Activated CD4-positive, alpha-beta T cell treated with anti-CD3 and anti-CD28 coated beads for 36 hours (primary cell): ENCODE measurements around the gene COX18. TPM values are rescaled to one million over a fixed set of nuclear protein-coding genes. Genes with fewer than 3 reads are reported as not detected.

ENCODE experiments used
- ATAC-seq: fragments of 200-7000 bp; cut with Tn5 transposase; one replicate; pipeline ENCODE4 v1.10.0; 2021; ENCODE audit warnings: mild to moderate bottlenecking, moderate library complexity
- CTCF ChIA-PET: fragments of 350-600 bp; sonication (Branson Sonifier 250); formaldehyde crosslinking; loops from one replicate; lab custom pipeline; 2021; ENCODE audit warnings: antibody characterized with exemption; lab: Charles Lee
- POLR2A ChIA-PET: fragments of 350-600 bp; sonication (Branson Sonifier 250); formaldehyde crosslinking; loops from one replicate; lab custom pipeline; 2021; ENCODE audit warnings: antibody characterized with exemption, inconsistent platforms; lab: Charles Lee
- DNase-seq: peaks from one replicate; pipeline ENCODE4 v3.0.0-alpha.2; 2020
- H3K27ac Mint-ChIP-seq: one replicate; pipeline ENCODE4 v1.8.0; 2021; ENCODE audit warnings: mixed read lengths
- H3K27me3 Mint-ChIP-seq: one replicate; pipeline ENCODE4 v1.8.0; 2021; ENCODE audit warnings: mixed read lengths
- H3K36me3 Mint-ChIP-seq: one replicate; pipeline ENCODE4 v1.8.0; 2021; ENCODE audit warnings: low read depth, mixed read lengths
- H3K4me1 Mint-ChIP-seq: one replicate; pipeline ENCODE4 v1.8.0; 2021; ENCODE audit warnings: mixed read lengths
- H3K4me3 Mint-ChIP-seq: one replicate; pipeline ENCODE4 v1.8.0; 2021; ENCODE audit warnings: mild to moderate bottlenecking, moderate library complexity, mixed read lengths
- H3K9me3 Mint-ChIP-seq: one replicate; pipeline ENCODE4 v1.8.0; 2021; ENCODE audit warnings: low read depth, mixed read lengths
- intact Hi-C, 2 experiments: fragments of 100-400 bp; cut with DNase I in 1 of 2; cut with micrococcal nuclease in 1 of 2; formaldehyde crosslinking; loops; one replicate each; pipeline versions ENCODE4 v1.14.2 to v1.15.1; 2022 to 2024; cut with DNase I, micrococcal nuclease
- total RNA-seq, 2 experiments: library from RNA; stranded (reverse); gene quantifications; one replicate each; pipeline ENCODE4 v1.2.3, GENCODE V29; 2021

The COX18 gene
- total RNA-seq, 2 experiments from 2014 or later = 17.9 to 21.3 TPM

GRCh38 chr4:73080789-73081188 is 11.3 kb upstream of the COX18 start:
- peak overlapping the region; percentile 20 for H3K27ac Mint-ChIP-seq

GRCh38 chr4:73075832-73076231 is 6.3 kb upstream of the COX18 start:
- H3K27ac Mint-ChIP-seq = no peak overlapping the region
- no peak overlapping the region for H3K4me3 Mint-ChIP-seq
- H3K9me3 Mint-ChIP-seq = no peaks in the 10 kb centered on the region
- H3K36me3 Mint-ChIP-seq = peaks cover 27% of the 10 kb centered on the region
- no peaks in the 10 kb centered on the region for H3K27me3 Mint-ChIP-seq
- DNase-seq = no peak
- ChIA-PET POLR2A (no interaction called here), CTCF (no interaction called here)
- no peak for ATAC-seq
- intact Hi-C loops = no loop called here
- H3K4me1 Mint-ChIP-seq = peaks cover 11% of the 10 kb centered on the region

More at GRCh38 chr4:73080789-73081188, 11.3 kb upstream of the COX18 start:
- POLR2A ChIA-PET = no interaction called here
- DNase-seq = no peak
- peaks cover 14% of the 10 kb centered on the region for H3K4me1 Mint-ChIP-seq
- no peak overlapping the region for H3K4me3 Mint-ChIP-seq
- no peaks in the 10 kb centered on the region for H3K27me3 Mint-ChIP-seq
- intact Hi-C loops = no loop called here
- no peaks in the 10 kb centered on the region for H3K9me3 Mint-ChIP-seq
- CTCF ChIA-PET = interaction anchor here (0.8 to 1.4 kb wide), 4 partner anchors 8 to 176 kb away, joined by 3 to 5 read pairs (median 3); no protein-coding TSS in a partner anchor
- peaks cover 49% of the 10 kb centered on the region for H3K36me3 Mint-ChIP-seq
- peak; percentile 44 for ATAC-seq

GRCh38 chr4:73070074-73070390 is 516 bp upstream of the COX18 start:
- Mint-ChIP-seq H3K27ac (peak overlapping the region; percentile 100), H3K4me3 (peak overlapping the region; percentile 84), H3K9me3 (no peaks in the 10 kb centered on the region), H3K36me3 (peaks cover 10% of the 10 kb centered on the region), H3K27me3 (no peaks in the 10 kb centered on the region), H3K4me1 (peaks cover 32% of the 10 kb centered on the region)
- DNase-seq (no peak), ATAC-seq (peak; percentile 25)
- CTCF ChIA-PET = interaction anchor here (0.6 to 1.6 kb wide), 3 partner anchors 10 to 669 kb away, joined by 3 to 7 read pairs (median 3); no protein-coding TSS in a partner anchor
- POLR2A ChIA-PET = interaction anchor here (0.7 to 1.1 kb wide), 2 partner anchors 45 to 188 kb away, joined by 3 read pairs; partner anchors contain the start of gene ANKRD17
- intact Hi-C loops = no loop called here

GRCh38 chr4:73068491-73069337 is 802 bp downstream of the COX18 start:
- ChIA-PET CTCF (interaction anchor here (0.5 to 2.0 kb wide), 2 partner anchors 13 to 158 kb away, joined by 3 to 4 read pairs; no protein-coding TSS in a partner anchor), POLR2A (interaction anchor here (1.4 kb wide), 1 partner anchor 189 kb away, joined by 8 read pairs; no protein-coding TSS in a partner anchor)
- peak; percentile 19 for DNase-seq
- H3K4me1 Mint-ChIP-seq = peaks cover 39% of the 10 kb centered on the region
- peak; percentile 5 for ATAC-seq
- peak overlapping the region; percentile 100 for H3K27ac Mint-ChIP-seq
- H3K27me3 Mint-ChIP-seq = no peaks in the 10 kb centered on the region
- no peaks in the 10 kb centered on the region for H3K9me3 Mint-ChIP-seq
- peak overlapping the region; percentile 84 for H3K4me3 Mint-ChIP-seq
- intact Hi-C loops = loop anchor here (1.0 to 5.0 kb wide), 4 partner anchors 155 to 1089 kb away; partner anchors contain the start of genes ANKRD17 (in 1 of the 2) and MTHFD2L (in 1 of the 2)
- peaks cover 20% of the 10 kb centered on the region for H3K36me3 Mint-ChIP-seq

- H3K27ac Mint-ChIP-seq = peak overlapping the region; percentile 100
- intact Hi-C loops = loop anchor here in 1 of 2 experiments (5.0 kb wide), 1 partner anchor 1089 kb away; the partner anchor contains the start of gene MTHFD2L
- CTCF ChIA-PET = interaction anchor here (0.5 to 2.0 kb wide), 4 partner anchors 13 to 191 kb away, joined by 3 to 4 read pairs (median 3); partner anchors contain the start of gene ANKRD17
- peaks cover 39% of the 10 kb centered on the region for H3K4me1 Mint-ChIP-seq
- H3K9me3 Mint-ChIP-seq = no peaks in the 10 kb centered on the region
- peaks cover 23% of the 10 kb centered on the region for H3K36me3 Mint-ChIP-seq
- ATAC-seq (peak; percentile 7), DNase-seq (peak; percentile 41)
- POLR2A ChIA-PET = interaction anchor here (1.4 kb wide), 1 partner anchor 190 kb away, joined by 8 read pairs; no protein-coding TSS in a partner anchor
- H3K4me3 Mint-ChIP-seq = peak overlapping the region; percentile 84
- H3K27me3 Mint-ChIP-seq = no peaks in the 10 kb centered on the region
These were observed 1.5 kb downstream of the COX18 start for GRCh38 chr4:73067971-73068394.

- H3K4me3 Mint-ChIP-seq = peak overlapping the region; percentile 84
- peaks cover 36% of the 10 kb centered on the region for H3K4me1 Mint-ChIP-seq
- no peaks in the 10 kb centered on the region for H3K9me3 Mint-ChIP-seq
- peak overlapping the region; percentile 82 for H3K27ac Mint-ChIP-seq
- ChIA-PET POLR2A (no interaction called here), CTCF (interaction anchor here (0.7 to 2.0 kb wide), 3 partner anchors 12 to 61 kb away, joined by 3 to 4 read pairs (median 4); no protein-coding TSS in a partner anchor)
- H3K27me3 Mint-ChIP-seq = no peaks in the 10 kb centered on the region
- peaks cover 29% of the 10 kb centered on the region for H3K36me3 Mint-ChIP-seq
- intact Hi-C loops = loop anchor here in 1 of 2 experiments (5.0 kb wide), 1 partner anchor 1090 kb away; the partner anchor contains the start of gene MTHFD2L
- no peak for ATAC-seq
- peak; percentile 31 for DNase-seq
These were observed 2.6 kb downstream of the COX18 start for GRCh38 chr4:73066928-73067327.

GRCh38 chr4:73066445-73066844 is 3.1 kb downstream of the COX18 start:
- POLR2A ChIA-PET = interaction anchor here (0.6 kb wide), 1 partner anchor 20 kb away, joined by 3 read pairs; no protein-coding TSS in a partner anchor
- ATAC-seq = no peak
- Mint-ChIP-seq H3K9me3 (no peaks in the 10 kb centered on the region), H3K4me3 (peak overlapping the region; percentile 22), H3K27me3 (no peaks in the 10 kb centered on the region), H3K36me3 (peaks cover 33% of the 10 kb centered on the region), H3K27ac (peak overlapping the region; percentile 88), H3K4me1 (peaks cover 36% of the 10 kb centered on the region)
- DNase-seq = no peak
- intact Hi-C loops = loop anchor here in 1 of 2 experiments (5.0 kb wide), 1 partner anchor 1091 kb away; the partner anchor contains the start of gene MTHFD2L
- CTCF ChIA-PET = interaction anchor here (0.7 to 2.0 kb wide), 3 partner anchors 11 to 62 kb away, joined by 3 to 4 read pairs (median 4); no protein-coding TSS in a partner anchor

GRCh38 chr4:73064536-73064935 is 5.0 kb downstream of the COX18 start:
- peaks cover 30% of the 10 kb centered on the region for H3K4me1 Mint-ChIP-seq
- peaks cover 36% of the 10 kb centered on the region for H3K36me3 Mint-ChIP-seq
- H3K4me3 Mint-ChIP-seq = no peak overlapping the region
- H3K27me3 Mint-ChIP-seq = no peaks in the 10 kb centered on the region
- ChIA-PET CTCF (interaction anchor here (1.3 to 1.4 kb wide), 2 partner anchors 47 to 83 kb away, joined by 3 read pairs; no protein-coding TSS in a partner anchor), POLR2A (no interaction called here)
- H3K9me3 Mint-ChIP-seq = no peaks in the 10 kb centered on the region
- intact Hi-C loops = no loop called here
- DNase-seq (no peak), ATAC-seq (no peak)
- H3K27ac Mint-ChIP-seq = peak overlapping the region; percentile 51

GRCh38 chr4:73055241-73055897 is 14.1 kb downstream of the COX18 start:
- DNase-seq (no peak), ATAC-seq (peak; percentile 90)
- intact Hi-C loops = no loop called here
- Mint-ChIP-seq H3K27ac (peak overlapping the region; percentile 70), H3K4me3 (no peak overlapping the region), H3K4me1 (peaks cover 18% of the 10 kb centered on the region), H3K27me3 (no peaks in the 10 kb centered on the region), H3K9me3 (no peaks in the 10 kb centered on the region), H3K36me3 (peaks cover 52% of the 10 kb centered on the region)
- ChIA-PET POLR2A (no interaction called here), CTCF (interaction anchor here (0.6 to 1.2 kb wide), 2 partner anchors 12 to 368 kb away, joined by 3 to 4 read pairs; no protein-coding TSS in a partner anchor)

- intact Hi-C loops = no loop called here
- no peaks in the 10 kb centered on the region for H3K9me3 Mint-ChIP-seq
- no peak overlapping the region for H3K27ac Mint-ChIP-seq
- H3K36me3 Mint-ChIP-seq = peaks cover 51% of the 10 kb centered on the region
- no peak overlapping the region for H3K4me3 Mint-ChIP-seq
- POLR2A ChIA-PET = no interaction called here
- no peaks in the 10 kb centered on the region for H3K27me3 Mint-ChIP-seq
- CTCF ChIA-PET = no interaction called here
- no peak for DNase-seq
- peaks cover 18% of the 10 kb centered on the region for H3K4me1 Mint-ChIP-seq
- no peak for ATAC-seq
These were observed 15.5 kb downstream of the COX18 start for GRCh38 chr4:73053974-73054480.
